Measurements from ENCODE around the gene TGM2.

TGM2 gene

GRCh38 chr20:38201356-38201755 lies 36.3 kb upstream of the TGM2 start (continued):
- TF ChIP-seq PATZ1 (CRISPR knock-in tag; IDR thresholded peaks at IDR 0.05; ENCODE audit: borderline replicate concordance) = no peak

DNA sequence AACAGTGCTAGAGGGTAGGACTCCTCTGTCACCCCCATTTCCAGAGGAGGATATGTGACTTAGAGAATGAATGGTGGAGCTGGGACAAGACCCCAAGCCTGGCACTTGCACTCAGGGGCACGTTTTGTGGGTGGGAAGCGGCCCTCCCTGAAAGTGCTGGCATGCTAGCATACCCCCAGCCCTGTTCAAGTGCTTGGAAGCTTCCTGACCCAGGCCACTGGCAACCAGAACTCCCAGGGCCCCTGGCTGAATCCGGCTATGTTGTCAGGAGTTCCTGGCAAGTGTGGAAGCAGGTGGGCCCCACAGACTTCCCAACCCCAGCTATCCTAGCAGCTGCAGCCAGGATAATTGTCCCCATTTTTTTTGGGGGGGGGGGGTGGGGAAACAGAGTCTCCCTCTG lies 35.6 kb upstream of the TGM2 start:
- ATAC-seq = no peak
- TF ChIP-seq PATZ1 (CRISPR knock-in tag; IDR thresholded peaks at IDR 0.05; ENCODE audit: borderline replicate concordance) = no peak

DNA sequence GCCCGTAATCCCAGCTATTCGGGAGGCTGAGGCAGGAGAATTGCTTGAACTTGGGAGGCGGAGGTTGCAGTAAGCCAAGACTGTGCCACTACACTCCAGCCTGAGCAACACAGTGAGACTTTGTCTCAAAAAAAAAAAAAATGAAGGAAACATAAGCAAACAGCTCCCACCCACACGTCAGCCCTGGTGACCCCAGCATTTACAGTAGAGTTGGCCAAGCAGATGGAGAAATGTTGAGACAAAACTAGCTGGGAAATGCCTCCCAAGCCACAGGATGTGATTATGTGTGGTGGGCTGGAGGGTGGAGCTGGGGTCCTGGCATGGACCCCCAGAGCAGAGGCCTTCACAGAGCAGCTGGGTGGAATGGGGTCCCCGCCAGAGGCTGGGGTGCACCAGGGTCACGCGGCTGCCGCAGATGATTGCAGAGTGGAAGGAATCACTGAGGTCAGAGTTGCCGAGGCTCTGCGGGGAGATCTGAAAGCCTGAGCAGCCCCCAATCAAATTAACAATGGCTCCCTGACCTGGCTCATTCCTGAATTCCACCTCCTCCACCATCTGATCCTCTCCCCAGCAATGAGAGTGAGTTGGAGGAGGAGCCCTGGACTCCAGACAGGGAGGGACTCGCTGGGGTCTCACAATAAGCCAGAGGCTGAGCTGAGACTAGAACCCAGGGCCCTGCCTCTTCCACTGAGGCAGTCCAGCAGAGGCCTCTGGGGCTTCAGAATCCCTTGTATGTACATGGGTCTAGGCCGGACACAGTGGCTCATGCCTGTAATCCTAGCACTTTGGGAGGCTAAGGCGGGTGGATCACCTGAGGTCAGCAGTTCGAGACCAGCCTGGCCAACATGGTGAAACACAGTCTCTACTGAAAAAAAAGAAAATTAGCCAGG lies 34.7 kb upstream of the TGM2 start:
- no peak for ATAC-seq
- TF ChIP-seq ZNF70 (CRISPR knock-in tag; IDR thresholded peaks at IDR 0.05) (no peak), GLIS3 (CRISPR knock-in tag; IDR thresholded peaks at IDR 0.05) (no peak), ISL1 (CRISPR knock-in tag; IDR thresholded peaks at IDR 0.05) (no peak), ZNF8 (CRISPR knock-in tag; IDR thresholded peaks at IDR 0.05) (no peak), ESRRG (CRISPR knock-in tag; IDR thresholded peaks at IDR 0.05) (no peak), CSDC2 (CRISPR knock-in tag; IDR thresholded peaks at IDR 0.05) (no peak), POU6F1 (CRISPR knock-in tag; IDR thresholded peaks at IDR 0.05; ENCODE audit: borderline replicate concordance, low read depth) (no peak), PPARA (CRISPR knock-in tag; IDR thresholded peaks at IDR 0.05; ENCODE audit: borderline replicate concordance) (no peak), CREB5 (CRISPR knock-in tag; IDR thresholded peaks at IDR 0.05; ENCODE audit: low read depth) (no peak), TSHZ2 (CRISPR knock-in tag; IDR thresholded peaks at IDR 0.05) (no peak), PATZ1 (CRISPR knock-in tag; IDR thresholded peaks at IDR 0.05; ENCODE audit: borderline replicate concordance) (no peak)

- TF ChIP-seq ZNF8 (CRISPR knock-in tag; IDR thresholded peaks at IDR 0.05) = no peak
- TF ChIP-seq SNAI2 (CRISPR knock-in tag; IDR thresholded peaks at IDR 0.05) = no peak
- TF ChIP-seq BACH2 (CRISPR knock-in tag; IDR thresholded peaks at IDR 0.05; ENCODE audit: borderline replicate concordance) = no peak
- no peak for TF ChIP-seq ZNF565 (CRISPR knock-in tag; conservative IDR thresholded peaks at IDR 0.05; ENCODE audit: low read depth)
- no peak for TF ChIP-seq ZNF70 (CRISPR knock-in tag; IDR thresholded peaks at IDR 0.05)
- TF ChIP-seq ISL1 (CRISPR knock-in tag; IDR thresholded peaks at IDR 0.05) = no peak
- TF ChIP-seq RARB (CRISPR knock-in tag; IDR thresholded peaks at IDR 0.05) = no peak
- TF ChIP-seq TOX (CRISPR knock-in tag; IDR thresholded peaks at IDR 0.05; ENCODE audit: borderline replicate concordance) = no peak
- TF ChIP-seq ARNTL (CRISPR knock-in tag; IDR thresholded peaks at IDR 0.05; ENCODE audit: borderline replicate concordance, low read depth) = no peak
- TF ChIP-seq ZFP30 (CRISPR knock-in tag; IDR thresholded peaks at IDR 0.05) = no peak
- no peak for ATAC-seq
Observed at GRCh38 chr20:38198238-38198861, 33.3 kb upstream of the TGM2 start.
